Non-pigmented ciliary epithelial cell (primary cell): ENCODE measurements around the gene GHR.

Experiments
- DNase-seq: peaks from one replicate; pipeline ENCODE4 v3.0.0-alpha.2; 2010; ENCODE audit warnings: low read depth

The GHR gene

GRCh38 chr5:42516282-42517042, 93.2 kb downstream of the GHR start:
- no peak for DNase-seq

- DNase-seq = no peak
Measured at GRCh38 chr5:42517164-42517563, 93.9 kb downstream of the GHR start.

- no peak for DNase-seq
Measured at GRCh38 chr5:42518595-42519221, 95.5 kb downstream of the GHR start.

- DNase-seq = no peak
Measured at GRCh38 chr5:42520203-42520602, 97.0 kb downstream of the GHR start.

DNA sequence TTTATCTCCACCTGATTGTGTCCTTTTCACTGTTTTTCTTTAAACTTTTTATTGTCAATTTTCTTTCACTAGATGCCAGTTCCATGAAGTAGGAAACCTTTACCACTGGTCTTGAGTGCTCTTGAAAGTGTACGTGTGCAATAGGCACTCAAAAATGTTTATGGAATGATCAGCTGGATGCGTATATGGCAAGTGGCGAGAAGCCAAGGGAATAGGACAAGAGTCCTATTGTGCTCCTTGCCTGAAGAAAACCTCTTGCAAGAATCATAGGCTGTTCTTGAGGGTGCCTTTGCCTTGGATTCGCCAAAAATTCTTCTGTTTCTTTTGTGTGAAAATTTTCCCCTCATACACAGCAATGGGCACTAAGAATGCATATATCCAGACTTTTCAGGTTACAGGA, 97.7 kb downstream of the GHR start:
- DNase-seq = no peak

DNA sequence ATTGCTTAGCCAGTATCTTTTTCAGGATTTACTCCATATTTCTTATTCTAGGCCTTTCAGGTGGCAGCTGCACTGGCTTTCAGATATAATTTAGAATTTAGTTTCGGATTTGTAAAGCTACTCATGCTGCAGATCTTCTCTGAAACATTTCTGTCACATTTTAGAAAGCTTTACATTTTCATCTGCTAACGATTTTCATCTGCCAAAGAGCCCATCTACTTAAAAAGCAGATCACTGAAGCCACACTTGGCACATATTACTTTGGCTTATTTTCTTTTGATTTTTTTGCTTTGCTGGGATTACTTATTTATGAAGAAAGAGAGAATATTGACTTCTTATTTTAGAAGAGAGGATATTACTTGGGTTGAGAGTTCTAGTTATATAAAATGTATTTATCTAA, 98.2 kb downstream of the GHR start:
- DNase-seq = no peak

GRCh38 chr5:42522783-42523182, 99.5 kb downstream of the GHR start:
- DNase-seq = no peak

DNA sequence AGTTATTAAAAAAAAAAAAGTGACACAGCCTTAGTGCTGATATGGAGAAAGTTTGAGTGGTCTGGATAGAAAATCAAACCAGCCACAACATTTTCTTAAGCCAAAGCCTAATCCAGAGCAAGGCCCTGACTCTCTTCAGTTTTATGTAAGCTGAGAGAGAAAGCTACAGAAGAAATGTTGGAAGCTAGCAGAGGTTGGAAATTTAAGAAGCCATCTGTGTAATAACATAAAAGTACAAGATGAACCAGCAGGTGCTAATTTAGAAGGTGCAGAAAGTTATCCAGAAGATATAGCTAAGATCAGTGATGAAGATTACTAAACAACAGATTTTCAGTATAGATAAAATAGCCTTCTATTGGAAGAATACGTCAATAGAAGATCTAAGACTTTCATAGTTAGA, 102.9 kb downstream of the GHR start:
- no peak for DNase-seq

DNA sequence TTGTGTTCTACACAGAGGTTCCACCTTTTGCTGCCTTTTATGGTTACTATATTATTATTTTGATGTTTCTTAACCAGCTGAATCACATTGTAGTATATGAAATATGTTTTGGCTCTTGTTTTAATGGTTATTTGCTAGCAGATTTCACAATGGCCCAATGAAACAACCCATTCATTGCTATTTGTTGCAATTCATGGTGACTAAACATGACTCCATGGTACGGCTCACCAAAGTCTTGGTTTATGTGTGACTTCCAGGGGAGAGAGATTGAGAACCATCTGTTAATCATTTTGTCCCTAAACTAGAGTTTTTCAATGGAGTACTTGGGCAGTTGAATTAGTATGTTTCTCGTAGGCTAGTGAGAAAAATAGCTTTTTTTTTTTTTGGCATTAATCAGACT, 108.4 kb downstream of the GHR start:
- no peak for DNase-seq

GRCh38 chr5:42542106-42542505, 118.9 kb downstream of the GHR start:
- DNase-seq = no peak

GRCh38 chr5:42543774-42544173, 120.5 kb downstream of the GHR start:
- no peak for DNase-seq

DNA sequence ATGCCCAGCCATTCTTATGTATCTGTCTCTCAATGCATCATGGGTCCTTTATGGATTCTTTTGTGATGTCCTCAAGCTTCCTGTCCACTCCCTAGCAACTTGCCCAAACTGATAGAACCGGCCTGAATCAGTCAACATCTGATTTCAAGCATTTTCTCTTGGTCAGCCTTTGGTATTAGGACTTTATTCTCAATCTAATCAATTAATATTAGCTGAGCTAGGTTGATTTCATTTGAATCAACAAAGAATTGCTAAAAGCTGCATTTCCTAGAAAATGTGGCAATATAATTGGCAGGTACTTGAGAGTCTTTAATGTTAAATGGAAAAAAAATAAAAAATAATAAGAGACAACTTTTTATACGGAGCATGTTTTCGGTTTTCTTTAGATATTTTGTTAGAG, 121.8 kb downstream of the GHR start:
- no peak for DNase-seq

GRCh38 chr5:42547141-42547540, 123.9 kb downstream of the GHR start:
- DNase-seq = no peak

DNA sequence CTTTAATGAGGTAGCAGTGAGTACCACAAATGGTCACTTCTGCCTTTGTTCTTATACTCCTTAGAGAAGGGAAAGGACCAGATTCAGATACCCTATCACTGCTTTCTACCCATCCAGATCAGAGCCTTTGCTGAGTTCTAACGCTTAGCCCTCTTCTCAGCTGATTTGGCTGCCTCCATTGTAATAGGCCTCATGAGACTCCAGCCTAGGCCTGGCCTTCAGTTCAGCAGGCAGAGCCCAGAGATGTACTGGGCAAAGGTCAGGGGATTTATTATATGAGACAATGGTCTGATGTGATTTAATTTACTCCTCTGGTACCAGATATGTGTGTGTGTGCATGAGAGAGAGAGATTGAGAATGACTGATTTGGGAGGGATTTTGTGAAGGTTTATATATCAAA, 124.7 kb downstream of the GHR start:
- DNase-seq = no peak

- DNase-seq = no peak
Measured at GRCh38 chr5:42552597-42552996, 129.4 kb downstream of the GHR start.

- no peak for DNase-seq
Measured at GRCh38 chr5:42553461-42553860, 130.2 kb downstream of the GHR start.

GRCh38 chr5:42555010-42555409, 131.8 kb downstream of the GHR start:
- no peak for DNase-seq

GRCh38 chr5:42555797-42556196, 132.6 kb downstream of the GHR start:
- no peak for DNase-seq

DNA sequence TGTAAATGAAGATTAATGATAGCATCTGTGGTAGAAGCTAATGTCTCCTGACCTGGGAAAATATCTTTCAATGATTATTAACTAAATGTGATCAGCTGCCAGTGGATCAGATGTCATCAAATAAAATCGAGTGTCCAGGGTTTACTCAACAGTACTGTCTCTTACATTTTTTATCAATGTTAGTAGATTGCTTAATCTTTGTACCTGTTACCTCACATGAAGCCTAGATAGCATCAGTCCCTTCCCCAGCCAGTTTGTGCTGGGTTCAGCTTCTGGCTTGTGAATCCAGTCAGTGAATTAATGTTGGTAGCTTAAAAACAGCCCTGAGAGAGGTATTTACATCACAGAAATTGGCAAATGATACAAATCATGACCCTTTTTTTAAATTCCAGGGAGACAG, 134.4 kb downstream of the GHR start:
- DNase-seq = no peak

GRCh38 chr5:42561656-42562055, 138.4 kb downstream of the GHR start:
- no peak for DNase-seq

GRCh38 chr5:42564689-42565356, 141.6 kb downstream of the GHR start:
- DNase-seq = no peak

DNA sequence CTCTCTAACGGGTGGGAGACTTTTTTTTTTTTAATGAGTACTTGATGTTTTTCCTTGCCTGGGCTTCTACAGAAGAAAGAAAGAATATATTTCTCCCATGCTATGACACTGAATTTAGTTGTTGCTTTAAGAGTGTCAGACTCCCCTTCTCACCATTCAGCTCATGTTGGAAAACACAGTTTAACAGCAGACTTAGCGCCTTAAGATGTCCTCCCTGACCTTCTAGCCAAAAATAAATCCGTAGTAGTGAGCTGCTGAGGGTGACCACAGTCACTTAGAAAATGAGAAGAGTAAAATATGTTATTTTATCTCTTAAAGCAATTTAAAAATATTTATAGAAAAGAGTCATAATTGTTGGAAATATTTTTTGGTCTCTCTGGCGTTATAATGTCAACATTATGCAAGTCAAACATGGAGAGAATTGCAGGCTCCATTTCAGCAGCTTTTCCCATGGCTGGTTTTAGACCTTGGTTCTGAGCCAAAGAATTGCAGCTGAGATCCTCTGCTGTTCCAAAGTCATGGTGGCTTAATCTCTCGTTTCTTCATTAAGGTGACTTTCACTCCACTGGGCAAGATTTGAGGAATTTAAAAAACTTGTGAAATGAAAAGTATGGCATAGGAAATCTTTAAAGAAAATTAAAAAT, 143.5 kb downstream of the GHR start:
- DNase-seq = no peak

DNA sequence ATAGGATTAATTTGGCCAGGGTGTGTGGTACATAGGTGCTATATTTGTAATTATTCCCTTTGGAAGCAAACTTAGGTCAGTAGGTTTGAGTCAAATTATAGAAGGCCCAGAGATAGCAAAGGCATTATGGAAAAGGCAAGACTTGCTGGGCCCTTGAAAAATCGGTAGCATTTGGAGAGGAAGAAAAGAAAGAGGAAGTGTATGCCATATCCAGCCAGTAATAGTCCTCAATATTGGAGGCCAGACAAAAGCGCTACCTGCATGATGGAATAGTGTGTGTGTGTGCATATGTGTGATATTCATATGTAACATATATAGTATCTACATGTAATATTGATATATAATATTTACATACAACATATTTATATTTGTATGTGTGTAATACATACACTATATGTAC, 146.1 kb downstream of the GHR start:
- DNase-seq = no peak
